ENCODE measurements around the gene MNT. TPM values are rescaled to one million over a fixed set of nuclear protein-coding genes. Genes with fewer than 3 reads are reported as not detected.

The MNT gene
- total and polyA plus RNA-seq, 10 donors = 2.8 to 38.5 (median 27.9) TPM

GRCh38 chr17:2362416-2362815, 38.4 kb downstream of the MNT start:
- WGBS, 5 donors = 90 to 97% (median 95%) methylated on average over 19 of the region's 19 CpGs

GRCh38 chr17:2362016-2362415, 38.8 kb downstream of the MNT start:
- H3K36me3 ChIP-seq = peaks cover 0 to 93% (median 44%) of the 10 kb centered on the region in 6 donors
- 96 to 98% (median 97%) methylated on average over 16 to 20 of the region's 20 CpGs for WGBS, 5 donors
- no peaks in the 10 kb centered on the region for H3K27me3 ChIP-seq (replicated peaks in 1 of 7)
- TF ChIP-seq POLR2AphosphoS5 (IDR thresholded peaks at IDR 0.05) (no peak), CTCF (IDR thresholded peaks at IDR 0.05 in 8 of 11, conservative IDR thresholded peaks at IDR 0.05 in 3 of 11) (no peak), POLR2A (IDR thresholded peaks at IDR 0.05) (no peak)
- peaks cover 0 to 4% (median 0%) of the 10 kb centered on the region in 6 donors for H3K4me1 ChIP-seq
- H3K9me3 ChIP-seq = no peaks in the 10 kb centered on the region
- H3K4me3 ChIP-seq = no peak overlapping the region
- H3K27ac ChIP-seq = no peak overlapping the region
- DNase-seq = no peak
- intact Hi-C loops (cut with DNase I; ENCODE audit: low total_unique reads) = loop anchor here (10.0 kb wide), 1 partner anchor 53 kb away; no protein-coding TSS in a partner anchor

More at GRCh38 chr17:2362416-2362815, 38.4 kb downstream of the MNT start:
- peaks cover 0 to 4% (median 0%) of the 10 kb centered on the region in 6 donors for H3K4me1 ChIP-seq
- H3K27ac ChIP-seq = no peak overlapping the region
- no peak for DNase-seq
- intact Hi-C loops (cut with DNase I; ENCODE audit: low total_unique reads) = loop anchor here (10.0 kb wide), 1 partner anchor 52 kb away; no protein-coding TSS in a partner anchor
- H3K27me3 ChIP-seq (replicated peaks in 1 of 7) = no peaks in the 10 kb centered on the region
- no peak for TF ChIP-seq POLR2AphosphoS5 (IDR thresholded peaks at IDR 0.05)
- H3K4me3 ChIP-seq = no peak overlapping the region
- H3K36me3 ChIP-seq = peaks cover 0 to 93% (median 46%) of the 10 kb centered on the region in 6 donors
- no peaks in the 10 kb centered on the region for H3K9me3 ChIP-seq

GRCh38 chr17:2361010-2361760, 39.7 kb downstream of the MNT start:
- DNase-seq = no peak
- Histone ChIP-seq H3K4me1 (peaks cover 0 to 4% (median 0%) of the 10 kb centered on the region in 6 donors), H3K9me3 (no peaks in the 10 kb centered on the region), H3K27ac (no peak overlapping the region), H3K36me3 (peaks cover 0 to 85% (median 38%) of the 10 kb centered on the region in 6 donors), H3K27me3 (replicated peaks in 1 of 7) (no peaks in the 10 kb centered on the region), H3K4me3 (no peak overlapping the region)
- intact Hi-C loops (cut with DNase I; ENCODE audit: low total_unique reads) = loop anchor here (10.0 kb wide), 1 partner anchor 54 kb away; no protein-coding TSS in a partner anchor
- no peak for TF ChIP-seq POLR2A (IDR thresholded peaks at IDR 0.05)
- TF ChIP-seq CTCF (IDR thresholded peaks at IDR 0.05 in 8 of 11, conservative IDR thresholded peaks at IDR 0.05 in 3 of 11) = no peak
- no peak for TF ChIP-seq POLR2AphosphoS5 (IDR thresholded peaks at IDR 0.05)
- WGBS, 5 donors = 80 to 87% (median 85%) methylated on average over 18 to 21 of the region's 21 CpGs

GRCh38 chr17:2357931-2358434, 42.9 kb downstream of the MNT start:
- Histone ChIP-seq H3K4me1 (peaks cover 3 to 21% (median 8%) of the 10 kb centered on the region in 6 donors), H3K4me3 (no peak overlapping the region), H3K27ac (no peak overlapping the region), H3K36me3 (peaks cover 0 to 53% (median 11%) of the 10 kb centered on the region in 6 donors), H3K9me3 (no peaks in the 10 kb centered on the region), H3K27me3 (replicated peaks in 1 of 7) (no peaks in the 10 kb centered on the region)
- intact Hi-C loops (cut with DNase I; ENCODE audit: low total_unique reads) = no loop called here
- WGBS, 5 donors = 90 to 95% (median 93%) methylated on average over 10 of the region's 10 CpGs
- no peak for DNase-seq
- no peak for TF ChIP-seq POLR2AphosphoS5 (IDR thresholded peaks at IDR 0.05)
- TF ChIP-seq POLR2A (IDR thresholded peaks at IDR 0.05) = no peak
- no peak for TF ChIP-seq CTCF (IDR thresholded peaks at IDR 0.05 in 8 of 11, conservative IDR thresholded peaks at IDR 0.05 in 3 of 11)

Measured in spleen (tissue), 11 donors.